ENCODE data around the gene OGFOD1.
A peak's percentile ranks its signal among the peaks of the same experiment; 100 is the strongest.

OGFOD1 gene

DNA sequence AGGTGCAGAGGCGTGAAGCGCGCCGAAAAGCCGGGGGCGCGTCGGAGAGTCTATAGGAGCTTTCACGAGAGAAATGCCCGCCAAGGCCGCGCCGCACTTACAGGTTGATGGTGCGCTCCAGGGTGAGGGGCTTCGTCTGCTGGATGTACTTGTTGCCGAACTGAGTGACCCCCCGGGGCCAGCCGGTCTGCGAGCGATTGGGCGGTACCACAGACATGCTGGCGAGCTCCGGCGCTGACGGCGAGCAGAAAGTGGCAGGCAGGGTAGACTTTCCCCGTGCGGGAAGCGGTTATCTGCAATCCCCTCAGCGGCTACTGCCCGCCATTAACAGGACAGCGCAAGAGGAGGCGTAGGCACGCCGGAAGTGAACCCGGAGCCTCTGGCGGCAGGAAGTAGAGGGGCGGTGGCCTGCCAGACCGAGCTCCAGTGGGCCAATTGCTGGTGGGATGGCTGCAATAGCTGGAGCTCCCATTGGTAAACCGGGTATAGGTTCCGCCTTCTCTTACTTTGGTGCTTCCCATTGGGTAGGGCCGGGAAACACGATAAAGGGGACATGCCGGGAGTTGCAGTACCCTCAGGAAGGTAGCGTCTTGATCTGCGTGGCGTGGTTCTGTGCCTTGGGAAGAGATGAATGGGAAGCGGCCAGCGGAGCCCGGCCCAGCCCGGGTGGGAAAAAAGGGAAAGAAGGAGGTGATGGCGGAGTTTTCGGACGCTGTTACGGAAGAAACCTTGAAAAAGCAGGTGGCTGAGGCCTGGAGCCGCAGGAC, at the start of gene OGFOD1, which contains the start of gene NUDT21:
OGFOD1 (plus strand) TSS at position 569 of the 767 bp plus-strand sequence; CDS start at position 628, 59 bp downstream.
NUDT21 (minus strand) TSS at position 347 of the 767 bp plus-strand sequence; CDS start at position 217, 130 bp downstream.
- H3K27me3 Mint-ChIP-seq, result no peaks in the 10 kb centered on the region
- H3K36me3 Mint-ChIP-seq, result peaks cover 21% of the 10 kb centered on the region
- H3K4me3 Mint-ChIP-seq, result peak within 1 kb of the TSS; percentile 96
- peak within 1 kb of the TSS; percentile 96 for H3K27ac Mint-ChIP-seq
- peaks cover 57% of the 10 kb centered on the region for H3K4me1 Mint-ChIP-seq
- H3K9me3 Mint-ChIP-seq, result no peaks in the 10 kb centered on the region

DNA sequence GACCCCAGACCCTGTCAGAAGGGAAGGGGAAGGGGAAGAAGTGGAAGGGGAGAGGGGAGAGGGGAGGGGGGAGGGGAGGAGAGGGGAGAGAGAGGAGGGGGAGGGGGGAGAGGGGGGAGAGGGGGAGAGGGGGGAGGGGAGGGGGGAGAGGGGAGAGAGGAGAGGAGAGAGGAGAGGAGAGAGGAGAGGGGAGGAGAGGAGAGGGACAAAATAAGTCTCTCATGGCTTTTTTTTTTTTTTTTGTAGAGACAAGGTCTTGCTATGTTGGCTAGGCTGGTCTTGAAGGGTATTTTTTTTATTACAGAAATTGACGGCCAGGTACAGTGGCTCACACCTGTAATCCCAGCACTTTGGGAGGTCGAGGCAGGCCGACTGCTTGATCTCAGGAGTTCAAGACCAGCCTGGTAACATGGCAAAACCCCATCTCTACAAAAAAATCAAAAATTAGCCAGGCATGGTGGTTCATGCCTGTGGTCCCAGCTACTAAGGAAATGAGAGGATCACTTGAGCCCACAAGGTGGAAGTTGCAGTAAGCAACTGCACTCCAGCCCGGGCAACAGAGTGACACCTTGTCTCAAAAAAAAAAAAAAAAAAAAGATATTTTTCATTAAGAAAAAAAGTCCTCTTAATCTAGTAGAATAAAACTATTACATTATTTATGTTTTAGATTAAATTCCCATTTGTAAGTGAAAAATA, 45.2 kb upstream of the OGFOD1 start:
- H3K27me3 Mint-ChIP-seq, result no peaks in the 10 kb centered on the region
- no peak overlapping the region for H3K4me3 Mint-ChIP-seq
- no peaks in the 10 kb centered on the region for H3K9me3 Mint-ChIP-seq
- peaks cover 11% of the 10 kb centered on the region for H3K36me3 Mint-ChIP-seq
- no peak overlapping the region for H3K27ac Mint-ChIP-seq
- H3K4me1 Mint-ChIP-seq, result peaks cover 7% of the 10 kb centered on the region

DNA sequence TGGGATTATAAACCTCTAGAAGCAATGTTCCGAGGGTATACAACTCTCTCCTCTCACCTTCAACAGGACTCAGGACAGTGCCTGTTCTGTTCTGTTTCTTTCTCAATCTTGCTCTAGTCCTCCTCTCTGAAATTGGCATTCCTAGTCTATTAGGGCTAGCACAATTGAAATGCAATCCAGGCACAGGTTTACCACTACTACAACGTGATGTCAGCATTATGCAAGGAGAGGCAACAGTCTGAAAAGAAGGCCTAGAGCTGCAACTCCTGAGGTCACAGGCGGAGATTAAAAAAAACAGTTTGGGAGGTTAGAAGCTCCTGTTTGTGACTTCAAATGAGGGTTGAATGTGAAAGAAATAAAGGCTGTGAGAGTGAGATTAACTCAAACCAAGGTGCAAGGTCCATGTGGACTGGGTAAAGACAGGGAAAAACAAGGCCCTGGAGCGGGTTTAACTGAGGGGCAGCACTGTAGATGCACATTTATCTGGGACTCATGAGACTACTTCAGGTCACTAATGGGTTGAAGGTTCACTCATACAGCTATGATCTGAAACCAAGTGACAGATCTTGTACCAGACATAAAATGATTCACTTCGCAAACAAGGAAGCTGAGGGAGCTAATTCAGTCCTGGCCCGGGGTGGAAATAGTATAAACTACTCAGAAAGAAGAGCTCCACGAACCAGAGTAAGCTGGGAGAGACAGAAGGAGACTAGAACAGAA, 42.8 kb upstream of the OGFOD1 start:
- Mint-ChIP-seq H3K9me3 (no peaks in the 10 kb centered on the region), H3K4me1 (peaks cover 7% of the 10 kb centered on the region), H3K27ac (no peak overlapping the region), H3K4me3 (no peak overlapping the region), H3K36me3 (peaks cover 12% of the 10 kb centered on the region), H3K27me3 (no peaks in the 10 kb centered on the region)

DNA sequence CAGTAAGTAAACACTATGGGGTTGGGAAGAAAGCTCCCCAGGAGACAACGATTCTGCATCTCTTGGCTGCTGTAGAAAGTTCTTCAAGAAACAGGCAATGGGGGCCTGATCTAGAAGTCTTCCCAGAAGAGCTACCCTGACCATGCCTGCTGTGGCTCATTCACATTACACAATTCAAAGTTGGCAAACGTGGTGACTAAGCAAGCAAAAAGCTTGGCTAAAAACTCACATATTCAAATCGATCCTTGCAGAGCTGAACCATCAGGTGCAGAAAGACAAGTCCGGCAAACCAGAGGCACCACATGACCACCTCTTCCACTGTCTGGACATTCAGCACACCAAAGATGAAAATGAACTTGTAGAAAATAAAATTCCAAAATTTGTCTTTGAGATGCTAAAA, 42.2 kb upstream of the OGFOD1 start:
- Mint-ChIP-seq H3K27me3 (no peaks in the 10 kb centered on the region), H3K36me3 (peaks cover 13% of the 10 kb centered on the region), H3K27ac (no peak overlapping the region), H3K4me1 (peaks cover 7% of the 10 kb centered on the region), H3K9me3 (no peaks in the 10 kb centered on the region), H3K4me3 (no peak overlapping the region)

DNA sequence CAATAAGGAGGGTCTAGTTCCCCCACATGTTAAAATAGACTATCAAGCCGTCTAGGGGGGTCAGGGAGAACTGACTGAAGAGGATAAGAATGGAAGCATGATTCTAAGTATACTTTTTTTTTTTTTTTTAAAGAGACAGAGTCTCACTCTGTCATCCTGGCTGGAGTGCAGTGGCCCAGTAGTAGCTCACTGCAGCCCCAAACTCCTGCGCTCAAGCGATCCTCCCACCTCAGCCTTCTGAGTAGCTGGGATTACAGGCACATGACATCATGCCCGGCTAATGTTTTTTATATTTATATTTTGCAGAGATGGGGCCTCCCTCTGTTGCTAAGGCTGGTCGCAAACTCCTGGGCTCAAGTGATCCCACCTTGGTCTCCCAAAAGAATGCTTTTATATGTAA, 40.2 kb upstream of the OGFOD1 start:
- Mint-ChIP-seq H3K4me3 (no peak overlapping the region), H3K4me1 (peaks cover 20% of the 10 kb centered on the region), H3K9me3 (no peaks in the 10 kb centered on the region), H3K36me3 (peaks cover 15% of the 10 kb centered on the region), H3K27me3 (no peaks in the 10 kb centered on the region), H3K27ac (no peak overlapping the region)

DNA sequence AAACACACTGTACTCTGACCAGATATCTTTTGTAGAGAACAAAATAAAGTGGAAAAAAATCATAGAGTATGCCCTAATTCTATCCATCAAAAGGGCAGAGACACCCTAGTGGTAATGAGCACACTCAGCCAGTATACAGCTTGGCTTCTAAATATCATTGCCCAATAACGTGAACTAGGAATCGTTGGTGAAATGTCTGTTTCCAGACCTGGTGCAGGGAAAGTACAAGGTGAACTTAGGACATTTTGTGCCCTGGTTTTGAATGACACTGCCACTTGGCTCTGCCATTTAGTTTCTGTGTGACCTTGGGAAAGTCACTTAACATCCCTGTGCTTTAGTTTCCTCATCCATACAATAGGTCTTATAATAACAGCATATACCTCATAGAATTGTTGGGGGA, 39.7 kb upstream of the OGFOD1 start:
- H3K9me3 Mint-ChIP-seq, result no peaks in the 10 kb centered on the region
- peaks cover 20% of the 10 kb centered on the region for H3K4me1 Mint-ChIP-seq
- peaks cover 15% of the 10 kb centered on the region for H3K36me3 Mint-ChIP-seq
- no peaks in the 10 kb centered on the region for H3K27me3 Mint-ChIP-seq
- H3K27ac Mint-ChIP-seq, result no peak overlapping the region
- H3K4me3 Mint-ChIP-seq, result no peak overlapping the region

DNA sequence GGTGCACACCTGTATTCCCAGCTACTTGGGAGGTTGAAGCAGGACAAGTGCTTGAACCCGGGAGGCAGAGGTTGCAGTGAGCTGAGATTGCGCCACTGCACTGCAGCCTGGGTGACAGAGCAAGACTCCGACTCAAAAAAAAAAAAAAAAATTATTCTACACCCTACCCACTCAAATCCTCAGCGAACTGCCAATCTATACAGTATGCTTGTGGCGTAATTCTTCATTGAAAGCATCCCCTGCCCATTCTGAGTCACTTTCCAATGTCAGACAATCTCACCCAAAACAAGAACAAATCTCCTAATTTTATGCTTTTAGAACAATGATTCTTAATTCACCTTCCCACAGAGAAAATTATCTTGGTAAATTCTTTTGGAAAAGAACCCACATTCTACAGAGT, 38.0 kb upstream of the OGFOD1 start:
- Mint-ChIP-seq H3K27me3 (no peaks in the 10 kb centered on the region), H3K9me3 (no peaks in the 10 kb centered on the region), H3K36me3 (peaks cover 12% of the 10 kb centered on the region), H3K4me3 (no peak overlapping the region), H3K4me1 (peaks cover 19% of the 10 kb centered on the region), H3K27ac (no peak overlapping the region)

DNA sequence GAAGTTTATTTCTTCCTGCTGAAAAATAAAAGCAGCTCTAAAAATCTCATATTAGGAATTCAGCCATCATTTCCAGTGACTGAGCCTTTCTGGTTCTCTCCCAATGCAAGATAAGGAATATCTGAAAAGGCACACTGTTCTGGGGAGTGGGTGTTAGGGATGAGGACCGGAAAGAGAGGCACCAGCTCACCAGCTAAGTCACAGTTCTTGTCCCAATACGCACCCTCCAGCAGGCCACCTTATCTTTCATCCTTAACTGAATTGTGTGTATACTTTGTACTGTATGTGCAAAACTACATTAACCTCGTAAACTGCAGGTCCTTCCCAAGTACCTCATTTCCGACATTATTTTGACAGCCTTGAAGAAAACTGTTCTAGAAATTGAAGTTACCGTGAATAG, 37.0 kb upstream of the OGFOD1 start:
- Mint-ChIP-seq H3K9me3 (no peaks in the 10 kb centered on the region), H3K36me3 (peaks cover 8% of the 10 kb centered on the region), H3K27ac (no peak overlapping the region), H3K27me3 (no peaks in the 10 kb centered on the region), H3K4me3 (no peak overlapping the region), H3K4me1 (peaks cover 18% of the 10 kb centered on the region)

DNA sequence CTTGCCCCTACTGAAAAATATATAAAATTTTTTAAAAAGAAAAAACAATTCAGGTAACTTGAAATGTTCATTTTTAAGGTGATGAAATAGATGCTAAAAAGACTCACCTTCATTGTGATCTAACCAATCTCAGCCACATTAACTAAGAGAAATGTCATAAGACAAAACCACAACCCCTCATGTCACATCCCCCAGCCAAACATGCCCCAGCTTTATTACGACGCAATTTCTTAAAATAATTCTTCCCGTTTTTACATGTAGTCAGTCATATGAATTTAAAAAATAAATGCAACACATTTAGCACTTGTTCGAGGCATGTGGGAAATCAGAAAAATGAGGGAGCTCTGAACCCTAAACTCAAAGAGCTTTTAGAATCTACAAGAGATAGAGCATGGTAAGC, 35.5 kb upstream of the OGFOD1 start:
- H3K27me3 Mint-ChIP-seq, result no peaks in the 10 kb centered on the region
- peaks cover 8% of the 10 kb centered on the region for H3K36me3 Mint-ChIP-seq
- H3K9me3 Mint-ChIP-seq, result no peaks in the 10 kb centered on the region
- H3K4me1 Mint-ChIP-seq, result peaks cover 25% of the 10 kb centered on the region
- no peak overlapping the region for H3K4me3 Mint-ChIP-seq
- H3K27ac Mint-ChIP-seq, result peak overlapping the region; percentile 19

DNA sequence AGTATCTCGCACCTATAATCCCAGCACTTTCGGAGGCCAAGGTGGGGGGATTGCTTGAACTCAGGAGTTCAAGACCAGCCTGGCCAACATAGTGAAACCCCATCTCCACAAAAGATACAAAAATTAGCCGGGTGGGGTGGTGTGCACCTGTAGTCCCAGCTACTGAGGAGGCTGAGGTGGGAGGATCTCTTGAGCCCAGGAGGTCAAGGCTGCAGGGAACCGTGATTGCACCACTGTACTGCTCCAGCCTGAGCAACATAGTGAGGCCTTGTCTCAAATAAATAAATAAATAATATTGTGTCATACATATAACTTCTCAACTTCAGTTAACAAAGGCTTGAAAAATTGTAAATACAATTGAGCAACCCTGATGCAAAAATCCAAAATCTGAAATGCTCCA, 34.2 kb upstream of the OGFOD1 start:
- Mint-ChIP-seq H3K4me3 (no peak overlapping the region), H3K27me3 (no peaks in the 10 kb centered on the region), H3K4me1 (peaks cover 35% of the 10 kb centered on the region), H3K27ac (no peak overlapping the region), H3K36me3 (peaks cover 5% of the 10 kb centered on the region), H3K9me3 (no peaks in the 10 kb centered on the region)

DNA sequence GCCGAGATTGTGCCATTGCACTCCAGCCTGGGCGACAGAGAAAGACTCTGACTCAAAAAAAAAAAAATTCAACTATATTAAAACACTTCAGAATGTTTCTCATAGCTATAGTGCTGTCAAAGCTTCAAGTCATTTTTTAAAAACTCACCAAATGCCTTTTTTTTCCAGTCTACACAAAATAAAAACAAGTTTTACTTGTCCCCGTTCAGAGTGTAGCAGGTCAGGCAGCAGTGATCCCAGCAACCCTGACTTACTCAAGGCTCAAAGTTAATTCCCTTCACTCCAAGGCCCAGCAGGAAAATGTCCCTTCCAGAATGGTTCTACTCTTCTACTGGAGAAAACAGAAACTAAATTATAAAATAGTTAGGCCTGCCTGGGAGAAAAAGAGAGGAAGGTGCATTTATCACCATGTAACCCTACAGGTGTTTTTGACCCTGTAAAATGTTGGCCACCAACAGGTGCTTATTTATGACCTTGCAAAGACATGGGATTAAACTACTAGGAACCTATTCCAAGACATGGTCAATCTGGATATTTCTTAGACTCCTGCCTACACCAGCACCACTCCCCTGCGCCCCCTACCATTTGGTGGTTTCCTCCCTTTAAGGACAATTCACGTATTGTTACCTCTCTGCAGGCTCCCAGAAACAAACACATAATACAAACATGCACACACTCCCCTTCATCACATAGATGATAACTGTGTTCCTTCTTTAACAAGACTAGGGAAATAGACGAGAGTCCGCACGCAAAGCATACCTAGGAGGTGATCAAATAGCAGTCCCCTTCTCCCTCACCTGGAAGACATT, 31.4 kb upstream of the OGFOD1 start:
- Mint-ChIP-seq H3K9me3 (no peaks in the 10 kb centered on the region), H3K4me1 (peaks cover 55% of the 10 kb centered on the region)

DNA sequence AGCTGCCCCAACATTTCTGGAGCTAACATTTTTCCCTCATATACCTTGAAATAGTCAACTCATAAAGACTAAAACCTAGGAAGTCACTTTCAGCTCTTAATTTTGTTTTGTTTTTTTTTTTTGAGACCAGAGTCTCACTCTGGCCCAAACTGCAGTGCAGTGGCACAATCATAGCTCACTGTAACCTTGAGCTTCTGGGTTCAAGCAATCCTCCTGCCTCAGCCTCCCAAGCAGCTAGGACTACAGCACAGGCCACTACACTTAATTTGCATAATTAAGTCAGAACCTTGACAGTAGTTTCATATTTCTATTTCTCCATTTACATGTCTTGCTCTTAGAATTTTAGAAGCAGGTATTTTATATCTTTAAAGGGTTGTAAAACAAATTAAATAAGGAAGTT, 30.7 kb upstream of the OGFOD1 start:
- Mint-ChIP-seq H3K27me3 (no peaks in the 10 kb centered on the region), H3K36me3 (peaks cover 3% of the 10 kb centered on the region), H3K27ac (no peak overlapping the region), H3K9me3 (no peaks in the 10 kb centered on the region), H3K4me1 (peaks cover 48% of the 10 kb centered on the region), H3K4me3 (no peak overlapping the region)

More for the DNA sequence above, 31.4 kb upstream of the OGFOD1 start:
- Mint-ChIP-seq H3K4me3 (no peak overlapping the region), H3K36me3 (peaks cover 3% of the 10 kb centered on the region), H3K27ac (no peak overlapping the region), H3K27me3 (no peaks in the 10 kb centered on the region)

DNA sequence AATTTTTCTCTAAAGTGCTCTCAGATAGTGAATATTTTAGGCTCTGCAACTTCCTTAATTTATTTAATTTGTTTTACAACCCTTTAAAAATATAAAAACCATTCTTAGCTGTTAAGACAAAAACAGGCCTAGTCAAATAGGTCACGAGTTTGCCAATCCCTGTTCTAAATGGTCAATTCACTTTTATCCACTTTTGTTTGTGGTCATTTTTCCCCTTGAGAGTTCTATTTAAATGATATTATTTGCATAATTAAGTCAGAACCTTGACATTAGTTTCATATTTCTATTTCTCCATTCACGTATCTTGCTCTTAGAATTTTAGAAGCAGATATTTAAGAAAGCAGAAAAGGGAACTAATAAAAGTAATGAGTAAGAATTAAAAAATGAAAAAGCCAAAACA, 30.0 kb upstream of the OGFOD1 start:
- Mint-ChIP-seq H3K9me3 (no peaks in the 10 kb centered on the region), H3K27me3 (no peaks in the 10 kb centered on the region), H3K36me3 (no peaks in the 10 kb centered on the region), H3K4me3 (no peak overlapping the region), H3K4me1 (peaks cover 49% of the 10 kb centered on the region), H3K27ac (no peak overlapping the region)

DNA sequence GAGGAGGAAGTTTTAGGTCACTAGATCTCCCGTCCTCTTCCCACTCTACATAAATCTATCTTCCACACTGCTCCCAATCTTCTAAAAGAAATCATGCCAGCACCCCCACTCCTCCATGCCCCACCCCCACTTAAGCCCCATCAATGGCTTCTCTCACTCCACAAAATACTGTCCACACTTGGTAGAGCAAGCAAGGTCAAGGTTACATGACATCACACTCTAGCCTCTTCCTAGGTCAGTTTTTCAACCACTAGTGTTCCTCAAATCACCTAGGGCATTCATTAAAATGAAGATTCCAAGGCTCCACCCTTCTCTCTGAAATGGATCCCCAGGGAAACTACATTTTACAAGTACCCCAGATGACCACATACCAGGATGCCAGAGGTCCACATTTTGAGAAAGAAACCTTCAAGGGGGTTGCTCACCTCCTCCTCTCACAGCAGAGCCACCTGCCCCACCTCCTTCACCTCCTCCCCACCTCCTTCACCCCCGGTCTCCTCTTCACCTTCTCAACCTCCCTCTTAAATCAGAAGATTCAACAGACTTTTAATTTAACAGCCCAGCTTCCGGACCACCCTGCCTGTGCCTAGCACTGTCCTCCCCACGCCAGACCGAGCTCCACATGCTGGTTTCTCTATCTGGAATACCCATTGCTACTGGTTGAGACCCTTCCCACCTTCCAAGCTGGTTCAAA, 29.2 kb upstream of the OGFOD1 start:
- Mint-ChIP-seq H3K27me3 (no peaks in the 10 kb centered on the region), H3K36me3 (no peaks in the 10 kb centered on the region), H3K9me3 (no peaks in the 10 kb centered on the region), H3K27ac (no peak overlapping the region), H3K4me1 (peaks cover 49% of the 10 kb centered on the region), H3K4me3 (no peak overlapping the region)
